GM20431 (cell line): ENCODE measurements around the gene GCA.

ENCODE experiments used
- in situ Hi-C: fragments of 300-500 bp; cut with MseI, MboI; formaldehyde crosslinking; loops from one replicate; pipeline ENCODE4 v1.15.0; 2020; ENCODE audit warnings: low sequenced_read_pairs; ENCODE audit not compliant: unreplicated experiment

Gene GCA, protein sequence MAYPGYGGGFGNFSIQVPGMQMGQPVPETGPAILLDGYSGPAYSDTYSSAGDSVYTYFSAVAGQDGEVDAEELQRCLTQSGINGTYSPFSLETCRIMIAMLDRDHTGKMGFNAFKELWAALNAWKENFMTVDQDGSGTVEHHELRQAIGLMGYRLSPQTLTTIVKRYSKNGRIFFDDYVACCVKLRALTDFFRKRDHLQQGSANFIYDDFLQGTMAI

DNA sequence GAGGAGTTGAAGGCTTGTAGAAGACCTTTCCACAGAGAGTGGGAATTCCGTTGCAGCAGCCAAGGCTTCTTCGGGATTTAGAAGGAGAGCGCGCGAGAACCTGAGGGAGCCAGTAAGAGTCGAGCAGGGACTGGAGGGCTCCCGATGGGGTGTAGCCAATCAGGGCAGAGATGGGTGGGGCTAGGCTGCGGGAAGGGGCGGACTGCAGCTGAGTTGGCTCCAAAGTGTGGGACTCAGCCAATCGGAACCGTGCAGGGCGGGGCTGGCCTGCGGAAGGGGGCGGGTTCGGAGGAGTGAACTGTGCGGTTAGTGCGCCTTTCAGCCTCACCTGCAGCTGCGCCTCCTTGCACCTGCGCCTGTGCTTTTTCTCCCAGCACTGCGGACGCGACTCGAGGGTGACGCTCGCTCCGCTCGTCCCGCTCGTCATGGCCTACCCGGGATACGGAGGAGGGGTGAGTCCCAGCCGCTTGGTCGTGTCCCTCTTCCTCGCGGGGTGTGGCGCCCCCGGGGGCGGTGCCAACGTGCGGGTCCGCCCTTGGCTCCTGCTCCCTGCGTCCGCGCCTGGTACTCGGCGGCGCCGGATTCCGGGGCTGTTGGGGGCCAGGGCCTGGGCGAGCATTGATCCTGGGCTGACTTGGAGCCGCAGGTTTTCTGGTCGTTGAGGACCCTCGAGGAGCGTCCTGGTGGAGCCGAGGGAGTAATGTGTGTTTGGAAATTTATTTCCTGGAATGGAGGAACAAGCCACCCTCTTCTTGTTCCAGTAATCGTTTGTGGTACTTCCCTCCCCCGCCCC lies at the start of gene GCA:
TSS of gene GCA (plus strand) at position 309 of the 793 bp plus-strand sequence. CDS start at position 426, 117 bp downstream.
- in situ Hi-C loops = no loop called here

DNA sequence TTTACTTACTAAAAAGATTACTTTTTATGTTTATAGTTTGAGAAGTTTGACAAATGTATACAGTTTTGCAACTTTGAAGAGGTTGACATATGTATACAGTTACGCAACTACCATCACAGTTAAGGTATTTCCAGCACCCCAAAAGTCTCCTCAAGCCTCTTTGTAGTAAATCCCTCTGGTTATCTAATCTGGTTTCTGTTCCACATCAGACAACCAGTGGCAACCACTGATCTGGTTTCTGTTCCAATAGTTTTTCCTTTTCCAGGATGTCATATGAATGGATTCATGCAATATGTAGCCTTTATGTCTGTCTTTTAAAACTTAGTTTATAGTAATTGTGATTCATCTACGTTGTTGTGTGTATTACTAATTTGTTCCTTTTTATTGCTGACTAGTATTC lies 48.9 kb upstream of the GCA start:
- in situ Hi-C loops = no loop called here

DNA sequence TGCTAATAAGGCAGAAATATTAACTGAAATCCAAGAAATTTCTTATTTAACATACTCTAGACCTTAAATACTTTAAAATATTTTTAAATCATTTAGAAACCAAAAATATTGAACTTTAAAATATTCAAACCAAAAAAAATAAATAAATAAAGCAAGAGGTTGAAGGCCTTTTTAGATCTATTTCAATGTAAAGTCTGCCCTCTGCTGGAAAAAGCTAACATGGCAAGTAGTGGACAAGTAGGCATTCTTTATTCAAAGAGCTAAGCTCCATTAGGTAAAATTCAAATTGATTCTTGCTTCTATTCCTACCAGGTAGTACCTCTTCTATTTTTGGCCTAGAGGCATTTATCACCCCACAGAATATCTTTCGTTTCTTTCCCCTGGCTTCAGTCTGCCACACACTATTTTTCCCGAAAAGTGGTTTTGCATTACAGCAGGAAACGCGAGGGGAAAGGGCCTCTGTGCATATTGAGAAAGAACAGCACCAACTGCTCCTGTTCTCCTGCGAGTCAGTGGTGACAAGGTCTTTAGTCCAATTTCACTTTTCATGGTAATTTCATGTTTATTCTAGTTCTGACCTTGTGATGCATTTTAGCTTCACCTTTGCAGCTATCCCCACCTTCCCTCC lies 45.9 kb upstream of the GCA start:
- in situ Hi-C loops = no loop called here

DNA sequence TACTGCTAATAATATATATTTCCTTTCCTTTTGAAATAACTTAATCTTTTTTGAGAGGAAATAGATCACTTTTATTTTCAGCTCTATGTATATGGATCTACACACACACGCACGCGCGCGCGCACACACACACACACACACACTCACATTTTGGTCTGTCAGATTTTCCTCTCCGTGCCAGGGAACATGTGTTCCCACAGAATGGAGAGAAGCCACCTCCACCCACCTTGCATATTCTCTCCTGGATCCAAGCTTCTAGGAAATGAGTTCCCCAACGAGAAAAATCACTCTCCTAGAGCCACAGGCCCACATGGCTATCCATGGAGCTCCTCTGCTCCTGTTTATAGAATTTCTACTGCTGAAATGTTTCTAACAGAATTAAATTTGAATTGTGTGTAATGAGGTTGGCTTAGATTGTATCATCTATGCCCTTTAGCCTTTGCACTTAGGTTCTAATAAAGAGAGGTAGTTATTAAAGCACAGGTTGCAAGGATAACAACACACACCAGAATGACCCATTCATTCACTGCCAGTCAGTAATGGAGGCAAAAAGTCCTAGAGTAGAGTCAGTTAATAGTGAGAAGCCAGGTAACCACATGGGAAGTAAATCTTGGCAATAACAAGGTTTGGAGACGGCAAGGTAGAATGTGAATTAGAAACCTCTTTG lies 45.1 kb upstream of the GCA start:
- in situ Hi-C loops = no loop called here

DNA sequence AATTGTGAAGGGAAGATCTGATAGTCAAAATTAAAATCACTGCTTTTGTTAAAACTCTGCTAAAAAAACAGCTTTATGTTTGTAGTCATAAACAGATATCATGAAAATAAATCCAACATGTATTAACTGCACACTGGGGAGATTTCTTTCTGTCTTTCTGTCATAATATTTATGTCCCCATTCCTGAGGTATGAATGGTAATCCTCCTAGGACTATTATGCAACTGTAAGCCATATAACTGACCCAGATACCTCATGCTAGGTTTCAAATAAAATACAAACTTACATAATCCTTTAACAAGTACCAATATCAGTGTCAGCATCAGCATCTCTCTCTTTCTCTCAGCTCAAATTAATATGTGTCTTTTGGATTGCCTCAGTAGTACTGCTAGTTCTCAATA lies 43.7 kb upstream of the GCA start:
- in situ Hi-C loops = no loop called here

DNA sequence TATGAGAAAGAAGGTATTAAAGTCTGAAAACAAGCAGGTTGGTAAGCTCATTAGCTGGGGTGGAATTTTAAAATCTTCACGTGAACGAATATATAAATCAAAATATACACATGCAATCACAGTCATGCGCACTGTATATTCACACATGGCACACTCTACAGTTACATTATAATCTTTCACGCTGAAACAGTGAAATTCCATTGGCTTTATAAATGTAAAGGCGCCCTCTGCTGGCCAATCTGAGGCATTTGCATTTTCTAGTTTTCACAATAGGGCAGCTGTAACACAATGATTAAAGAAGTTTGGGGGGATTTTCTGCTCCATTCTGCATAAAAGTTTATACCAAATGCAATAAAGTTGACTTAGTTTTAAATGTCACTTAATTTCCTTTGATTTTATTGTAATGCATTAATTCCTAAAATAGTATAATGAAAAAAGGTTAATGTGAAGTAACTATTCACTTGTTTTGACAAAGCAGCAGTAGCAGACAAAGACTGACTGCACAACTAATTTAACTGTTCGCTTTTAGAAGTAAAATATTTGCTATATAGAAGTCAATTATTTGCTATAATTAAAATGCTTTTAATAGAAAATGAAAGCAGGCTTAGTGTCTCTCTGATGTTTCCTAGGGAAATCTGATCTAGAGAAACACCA lies 42.7 kb upstream of the GCA start:
- in situ Hi-C loops = no loop called here

DNA sequence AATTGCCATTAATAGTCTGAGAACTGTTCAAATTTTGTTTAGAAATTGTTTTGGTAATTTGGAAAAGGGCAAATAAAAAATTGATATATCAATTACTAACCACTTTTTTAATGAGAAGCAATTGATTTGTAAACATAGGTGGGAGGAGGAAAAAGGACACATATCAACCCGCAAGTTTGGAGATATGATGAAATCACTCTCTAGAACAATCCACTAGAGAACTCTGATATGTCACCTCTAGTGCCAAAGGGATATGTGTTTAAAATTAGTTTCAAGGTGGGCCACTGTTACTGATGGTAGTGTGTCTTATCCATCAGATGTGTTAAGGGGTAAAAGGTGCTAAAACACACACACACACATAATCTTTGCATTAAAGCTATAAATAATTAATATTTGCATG lies 42.1 kb upstream of the GCA start:
- in situ Hi-C loops = no loop called here

DNA sequence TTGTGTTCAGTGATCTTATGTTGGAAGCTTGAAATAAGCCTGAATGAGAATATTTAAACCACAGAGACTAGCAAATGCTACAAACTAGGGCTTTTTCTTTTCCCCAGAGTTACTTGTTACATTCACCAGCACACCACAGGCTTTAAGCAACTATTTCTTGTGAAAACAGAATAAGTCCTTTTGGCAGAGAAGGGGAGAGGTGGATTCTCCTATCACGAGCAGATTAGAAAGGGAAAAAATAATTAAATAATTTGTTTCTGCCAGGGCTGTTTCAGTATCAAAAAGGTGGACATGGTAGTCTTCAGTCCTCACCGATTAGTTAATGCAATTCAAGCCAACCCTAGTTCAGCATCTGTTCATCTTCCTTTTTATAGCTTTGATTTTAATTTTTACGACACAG lies 38.0 kb upstream of the GCA start:
- in situ Hi-C loops = no loop called here

DNA sequence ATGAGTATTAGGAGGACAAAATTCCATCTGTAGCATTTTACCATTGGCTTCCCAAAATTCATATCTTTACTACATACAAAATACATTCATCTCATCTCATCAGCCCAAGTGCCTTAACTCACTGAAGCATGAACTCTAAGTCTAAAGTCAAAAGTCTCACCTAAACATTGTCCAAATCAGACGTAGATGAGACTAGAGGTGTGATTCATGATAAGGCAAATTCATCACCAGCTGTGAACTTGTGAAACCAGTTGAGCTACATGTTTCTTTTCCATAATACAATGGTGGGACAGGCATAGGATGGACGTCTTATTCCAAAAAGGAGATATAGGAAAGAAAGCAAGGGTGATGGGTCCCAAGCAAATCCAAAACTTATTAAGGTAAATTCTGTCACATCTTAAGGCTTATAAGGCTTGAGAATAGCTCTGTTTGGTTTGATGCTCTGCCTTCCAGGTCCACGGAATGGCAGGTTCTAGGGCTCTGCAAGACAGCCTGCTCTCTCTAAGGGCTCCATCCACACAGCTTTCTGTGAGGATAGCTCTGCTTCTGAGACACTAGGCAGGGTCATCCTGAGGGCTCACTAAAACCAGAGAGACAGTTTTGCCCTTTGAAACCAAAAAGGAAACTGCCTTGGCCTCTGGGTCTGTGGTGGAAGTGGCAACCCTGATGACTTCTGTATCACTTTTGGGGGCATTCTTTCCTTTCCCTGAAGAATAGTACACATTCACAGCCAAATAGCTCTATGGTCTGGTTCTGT lies 35.0 kb upstream of the GCA start:
- in situ Hi-C loops = no loop called here

DNA sequence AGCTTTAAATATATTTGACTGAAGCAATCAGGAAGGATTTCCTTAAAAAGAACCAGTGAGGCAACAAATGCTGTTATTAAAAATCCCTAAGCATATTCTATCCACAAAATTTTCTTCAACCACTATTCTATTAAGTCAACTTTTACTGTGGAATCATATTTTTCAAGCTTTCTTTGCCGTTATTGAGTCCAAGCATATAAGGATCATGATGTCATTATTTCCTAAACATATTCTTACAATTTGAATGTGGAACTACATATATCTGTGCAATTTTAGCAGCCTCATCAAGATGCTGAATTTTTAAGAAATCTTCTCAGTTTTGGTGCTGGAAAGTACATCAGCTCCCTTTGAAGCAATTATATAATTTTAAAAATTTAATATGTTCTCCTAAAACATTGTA lies 31.1 kb upstream of the GCA start:
- in situ Hi-C loops = no loop called here

DNA sequence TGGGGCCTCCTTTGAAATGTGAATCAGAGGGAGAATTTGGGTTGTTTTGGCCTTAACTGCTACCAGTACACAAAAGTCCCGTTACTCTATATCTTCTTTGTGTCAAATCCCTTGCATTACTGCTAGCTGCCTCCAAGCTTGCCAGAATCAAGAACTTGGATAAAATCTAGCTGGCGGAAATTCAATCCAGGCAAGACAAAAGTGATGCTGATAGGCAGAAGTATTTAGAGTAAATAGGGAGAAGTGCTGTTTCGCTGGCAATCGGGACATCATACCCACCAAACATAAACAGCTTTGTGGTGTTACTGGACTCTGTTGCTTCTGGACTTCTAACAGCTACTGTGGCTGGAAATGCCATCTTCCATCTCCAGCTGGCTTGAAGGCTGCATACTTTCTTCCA lies 28.0 kb upstream of the GCA start:
- in situ Hi-C loops = no loop called here

DNA sequence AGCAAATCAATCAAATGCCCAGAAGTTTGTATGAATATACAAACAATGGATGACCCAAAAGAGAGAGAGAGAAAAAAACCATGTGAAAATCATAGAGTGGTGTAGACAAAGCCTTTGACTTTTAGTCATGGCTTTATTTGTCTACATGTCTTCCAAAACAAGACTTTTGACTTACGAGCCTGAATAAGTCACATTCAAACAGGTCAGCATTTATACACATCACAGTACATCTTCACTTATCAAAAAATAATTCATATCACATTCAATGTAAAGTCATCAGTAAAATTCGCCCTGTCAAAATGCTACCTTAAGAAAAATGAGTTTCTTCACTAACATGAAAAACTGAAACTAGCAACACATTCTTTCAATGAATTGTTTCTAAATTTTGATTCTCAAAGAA lies 27.3 kb upstream of the GCA start:
- in situ Hi-C loops = no loop called here

DNA sequence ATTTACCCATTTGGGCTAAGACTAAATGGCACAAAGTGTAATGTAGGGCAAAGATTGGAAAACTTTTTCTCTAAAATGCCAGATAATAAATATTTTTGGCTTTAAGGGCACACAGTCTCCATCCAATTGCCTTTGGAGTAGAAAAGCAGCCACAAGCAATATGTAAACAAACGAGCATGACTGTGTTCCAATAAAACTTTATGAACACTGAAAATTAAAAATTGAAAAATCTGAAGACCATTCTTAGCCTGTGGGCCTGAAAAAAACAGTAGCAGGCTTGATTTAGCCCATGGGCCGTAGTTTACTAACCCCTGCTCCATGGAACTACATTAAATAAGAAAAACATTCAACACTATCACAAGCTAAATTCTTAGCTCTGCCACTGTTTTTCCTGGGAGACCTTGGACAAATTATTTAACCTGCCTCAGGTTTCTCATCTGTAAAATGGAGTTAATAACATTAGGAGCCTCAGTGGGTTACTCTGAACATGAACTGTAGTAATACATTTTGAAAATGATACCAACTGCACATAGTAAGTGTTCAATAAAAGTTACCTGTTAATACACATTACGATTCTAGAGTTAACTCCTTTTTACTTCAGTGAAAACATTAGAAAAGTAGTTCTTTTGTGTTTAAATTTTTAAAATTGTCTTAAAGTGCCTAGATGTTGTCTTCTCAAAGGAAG lies 26.7 kb upstream of the GCA start:
- in situ Hi-C loops = no loop called here

DNA sequence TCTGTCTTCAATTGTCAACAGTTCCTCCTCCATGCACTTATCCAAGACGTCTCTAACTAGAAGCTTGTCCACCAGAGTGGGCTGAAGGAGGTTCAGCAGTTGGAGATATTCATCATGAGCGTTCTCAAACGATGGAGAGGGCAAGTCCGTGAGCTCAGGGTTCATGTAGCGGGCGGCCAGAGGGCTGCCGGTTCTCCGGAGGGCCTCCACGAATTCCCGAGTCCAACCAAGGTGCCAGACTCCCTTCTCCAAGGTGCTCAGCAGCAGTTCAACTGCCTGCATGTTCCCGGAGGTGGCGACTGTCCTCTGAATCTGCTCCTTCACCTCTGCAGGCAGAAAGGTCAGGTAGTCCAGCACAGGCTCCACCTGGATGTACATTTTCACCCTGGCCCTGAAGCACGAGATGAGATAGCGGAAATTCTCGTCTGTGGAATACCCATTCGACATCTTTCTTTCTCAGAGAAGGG lies 26.0 kb upstream of the GCA start:
- in situ Hi-C loops = no loop called here

DNA sequence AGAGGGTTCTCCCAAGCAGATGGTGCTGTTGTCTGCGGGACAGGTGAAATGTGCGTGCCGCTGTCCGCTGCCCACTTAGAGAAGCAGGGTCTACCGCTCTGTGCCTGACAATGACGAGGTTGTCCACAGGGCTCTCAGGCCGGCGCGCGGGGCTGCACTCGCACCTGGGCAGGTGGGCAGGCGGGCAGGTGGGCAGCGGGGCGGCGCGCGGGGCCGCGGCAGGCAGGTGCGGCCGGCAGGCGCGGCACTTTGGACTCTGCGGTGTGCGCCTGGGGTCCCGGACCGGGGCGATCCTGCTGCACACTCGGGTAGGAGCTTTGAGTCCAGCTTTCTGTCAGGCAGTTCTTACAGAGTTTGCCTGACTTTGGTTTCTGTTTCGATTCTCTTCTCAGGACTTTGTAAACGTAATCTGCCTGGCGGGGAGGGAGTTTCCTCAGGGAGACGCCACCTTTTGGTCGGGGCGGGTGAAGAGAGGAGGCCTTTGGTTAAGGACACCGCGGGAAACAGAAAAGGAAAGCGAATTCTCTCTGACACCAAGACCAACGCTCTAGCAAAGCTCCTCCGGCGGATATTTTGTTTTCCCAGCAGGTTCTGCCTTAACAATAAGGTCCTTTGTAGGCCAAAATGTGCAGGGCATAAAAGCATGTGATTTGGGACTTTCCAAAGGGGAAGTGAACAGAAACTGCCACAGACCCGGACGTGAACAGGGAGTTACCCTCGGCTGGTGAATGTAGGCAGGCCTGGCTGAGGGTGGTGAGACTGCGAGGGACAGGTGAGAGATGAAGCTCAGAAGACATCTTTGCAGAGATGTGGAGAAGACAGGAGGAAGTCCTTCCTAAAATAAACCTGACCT lies 25.4 kb upstream of the GCA start, which contains the start of gene IFIH1:
TSS of gene IFIH1 (minus strand) at position 357 of the 853 bp plus-strand sequence. CDS start 377 bp downstream, outside the sequence.
- in situ Hi-C loops = no loop called here

DNA sequence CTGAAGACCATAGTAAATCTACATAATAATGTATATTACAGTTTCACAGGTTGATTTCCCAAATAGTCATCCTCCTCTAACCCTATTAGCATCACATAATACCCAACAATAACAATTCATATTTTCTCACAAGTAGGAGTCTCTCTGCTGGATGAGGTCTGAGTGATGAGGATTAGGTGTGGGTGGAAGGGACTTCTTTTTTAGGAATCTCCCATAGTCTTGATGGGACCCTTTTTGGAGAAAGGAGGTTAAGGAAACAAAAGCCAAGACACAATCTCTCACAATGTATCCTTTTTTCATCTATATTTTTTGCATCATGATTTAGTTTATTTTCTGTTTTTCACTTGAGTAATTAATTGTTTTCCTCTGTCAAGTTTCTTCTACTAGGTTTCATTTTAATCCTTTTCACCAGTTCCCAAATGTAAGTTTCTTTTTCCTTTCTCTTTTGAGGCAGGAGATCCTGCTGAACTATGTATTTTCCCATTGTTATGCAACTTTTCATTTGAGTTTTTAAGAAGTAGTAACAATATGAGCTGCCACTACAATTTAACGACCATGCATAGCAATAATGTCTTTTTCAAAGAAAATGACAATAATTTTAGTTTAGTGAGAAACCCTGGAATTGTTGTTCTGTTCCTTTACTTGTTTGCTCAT lies 22.9 kb upstream of the GCA start:
- in situ Hi-C loops = no loop called here

DNA sequence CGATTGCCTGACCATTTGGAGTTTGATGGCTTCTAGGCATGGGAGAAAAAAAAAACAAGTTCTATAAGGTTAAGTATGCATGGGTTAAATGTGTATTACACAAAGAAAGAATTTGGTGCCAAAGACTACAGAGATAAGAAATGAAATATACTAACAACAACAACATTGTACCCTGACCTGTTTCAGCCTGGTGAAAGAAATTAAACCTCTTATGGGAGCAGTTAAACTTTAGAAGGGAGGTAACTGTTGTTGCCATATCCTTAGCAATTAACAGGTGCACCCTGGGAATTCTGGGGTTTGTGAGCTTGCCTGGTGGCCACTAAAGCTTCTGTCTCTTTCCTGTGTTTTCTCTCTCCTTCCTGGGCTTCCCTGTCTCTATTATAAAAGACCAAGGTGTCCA lies 19.0 kb upstream of the GCA start:
- in situ Hi-C loops = no loop called here
